ENCODE results near the gene XRCC6.
"Not testable (repeated sequence)": the region's sequence is repeated elsewhere in the genome, so short reads cannot be mapped to it uniquely, and the experiment has no call there.

XRCC6 gene

GRCh38 chr22:41579997-41580355, 41.1 kb upstream of the XRCC6 start:
- no peaks in the 10 kb centered on the region for H3K9me3 ChIP-seq (ENCODE audit: control insufficient read depth, low read length)
- no peaks in the 10 kb centered on the region for H3K4me1 ChIP-seq (ENCODE audit: control insufficient read depth, insufficient read depth, low read length, poor library complexity, severe bottlenecking)
- H3K36me3 ChIP-seq (ENCODE audit: control insufficient read depth, insufficient read depth, low read length), result peaks cover 41% of the 10 kb centered on the region
- 90 to 96% methylated on average over 4 to 5 of the region's 6 CpGs for WGBS, 2 experiments (ENCODE audit: insufficient coverage in 2 of 2)
- H3K27ac ChIP-seq (ENCODE audit: low read depth, low read length, severe bottlenecking), result no peak overlapping the region
- H3K4me3 ChIP-seq (ENCODE audit: extremely low read depth, insufficient read depth, low read length, poor library complexity, severe bottlenecking), result no peak overlapping the region

- Histone ChIP-seq H3K4me1 (ENCODE audit: control insufficient read depth, insufficient read depth, low read length, poor library complexity, severe bottlenecking) (no peaks in the 10 kb centered on the region), H3K9me3 (ENCODE audit: control insufficient read depth, low read length) (no peaks in the 10 kb centered on the region), H3K27ac (ENCODE audit: low read depth, low read length, severe bottlenecking) (no peak overlapping the region), H3K4me3 (ENCODE audit: extremely low read depth, insufficient read depth, low read length, poor library complexity, severe bottlenecking) (no peak overlapping the region), H3K36me3 (ENCODE audit: control insufficient read depth, insufficient read depth, low read length) (peaks cover 35% of the 10 kb centered on the region)
- 92 to 94% methylated on average over 8 of the region's 8 CpGs for WGBS, 2 experiments (ENCODE audit: insufficient coverage in 2 of 2)
Observed at GRCh38 chr22:41582694-41583093, 38.4 kb upstream of the XRCC6 start.

GRCh38 chr22:41584881-41585280, 36.2 kb upstream of the XRCC6 start:
- WGBS, 2 experiments (ENCODE audit: insufficient coverage in 2 of 2), result 87 to 96% methylated on average over 6 of the region's 6 CpGs
- no peak overlapping the region for H3K4me3 ChIP-seq (ENCODE audit: extremely low read depth, insufficient read depth, low read length, poor library complexity, severe bottlenecking)

GRCh38 chr22:41585898-41586297, 35.2 kb upstream of the XRCC6 start:
- Histone ChIP-seq H3K9me3 (ENCODE audit: control insufficient read depth, low read length) (no peaks in the 10 kb centered on the region), H3K4me3 (ENCODE audit: extremely low read depth, insufficient read depth, low read length, poor library complexity, severe bottlenecking) (no peak overlapping the region), H3K4me1 (ENCODE audit: control insufficient read depth, insufficient read depth, low read length, poor library complexity, severe bottlenecking) (no peaks in the 10 kb centered on the region), H3K36me3 (ENCODE audit: control insufficient read depth, insufficient read depth, low read length) (peaks cover 19% of the 10 kb centered on the region), H3K27ac (ENCODE audit: low read depth, low read length, severe bottlenecking) (no peak overlapping the region)
- 95% methylated on average over 7 of the region's 7 CpGs; no CpG with 5 or more reads in 1 of the 2 experiments for WGBS, 2 experiments (ENCODE audit: insufficient coverage in 2 of 2)

More at GRCh38 chr22:41584881-41585280, 36.2 kb upstream of the XRCC6 start:
- H3K9me3 ChIP-seq (ENCODE audit: control insufficient read depth, low read length), result no peaks in the 10 kb centered on the region
- H3K36me3 ChIP-seq (ENCODE audit: control insufficient read depth, insufficient read depth, low read length), result peaks cover 22% of the 10 kb centered on the region
- no peak overlapping the region for H3K27ac ChIP-seq (ENCODE audit: low read depth, low read length, severe bottlenecking)
- no peaks in the 10 kb centered on the region for H3K4me1 ChIP-seq (ENCODE audit: control insufficient read depth, insufficient read depth, low read length, poor library complexity, severe bottlenecking)

GRCh38 chr22:41587347-41587723, 33.8 kb upstream of the XRCC6 start:
- no peak overlapping the region for H3K27ac ChIP-seq (ENCODE audit: low read depth, low read length, severe bottlenecking)
- H3K4me1 ChIP-seq (ENCODE audit: control insufficient read depth, insufficient read depth, low read length, poor library complexity, severe bottlenecking), result no peaks in the 10 kb centered on the region
- peaks cover 19% of the 10 kb centered on the region for H3K36me3 ChIP-seq (ENCODE audit: control insufficient read depth, insufficient read depth, low read length)
- WGBS, 2 experiments (ENCODE audit: insufficient coverage in 2 of 2), result 90 to 100% methylated on average over 4 of the region's 7 CpGs
- no peak overlapping the region for H3K4me3 ChIP-seq (ENCODE audit: extremely low read depth, insufficient read depth, low read length, poor library complexity, severe bottlenecking)
- no peaks in the 10 kb centered on the region for H3K9me3 ChIP-seq (ENCODE audit: control insufficient read depth, low read length)

GRCh38 chr22:41589391-41590241, 31.5 kb upstream of the XRCC6 start, which contains the start of gene PMM1:
Gene PMM1 (minus strand): TSS chr22:41589840. CDS start chr22:41589805, 35 bp downstream.
- H3K36me3 ChIP-seq (ENCODE audit: control insufficient read depth, insufficient read depth, low read length), result peaks cover 5% of the 10 kb centered on the region
- peak within 1 kb of the TSS; percentile 72 for H3K27ac ChIP-seq (ENCODE audit: low read depth, low read length, severe bottlenecking)
- 0 to 2% methylated on average over 47 to 49 of the region's 61 CpGs for WGBS, 2 experiments (ENCODE audit: insufficient coverage in 2 of 2)
- peak within 1 kb of the TSS; percentile 80 for H3K4me3 ChIP-seq (ENCODE audit: extremely low read depth, insufficient read depth, low read length, poor library complexity, severe bottlenecking)
- no peaks in the 10 kb centered on the region for H3K9me3 ChIP-seq (ENCODE audit: control insufficient read depth, low read length)
- no peaks in the 10 kb centered on the region for H3K4me1 ChIP-seq (ENCODE audit: control insufficient read depth, insufficient read depth, low read length, poor library complexity, severe bottlenecking)

- H3K9me3 ChIP-seq (ENCODE audit: control insufficient read depth, low read length); H3K4me3 ChIP-seq (ENCODE audit: extremely low read depth, insufficient read depth, low read length, poor library complexity, severe bottlenecking); H3K27ac ChIP-seq (ENCODE audit: low read depth, low read length, severe bottlenecking); H3K36me3 ChIP-seq (ENCODE audit: control insufficient read depth, insufficient read depth, low read length): not testable (repeated sequence)
- H3K4me1 ChIP-seq (ENCODE audit: control insufficient read depth, insufficient read depth, low read length, poor library complexity, severe bottlenecking), result peaks cover 11% of the 10 kb centered on the region
- 93 to 97% methylated on average over 28 to 49 of the region's 51 CpGs for WGBS, 2 experiments (ENCODE audit: insufficient coverage in 2 of 2)
Observed at GRCh38 chr22:41593336-41593960, 27.6 kb upstream of the XRCC6 start.

- WGBS, 2 experiments (ENCODE audit: insufficient coverage in 2 of 2), result 87% methylated on average over 3 of the region's 5 CpGs; no CpG with 5 or more reads in 1 of the 2 experiments
- H3K9me3 ChIP-seq (ENCODE audit: control insufficient read depth, low read length), result no peaks in the 10 kb centered on the region
- peaks cover 16% of the 10 kb centered on the region for H3K36me3 ChIP-seq (ENCODE audit: control insufficient read depth, insufficient read depth, low read length)
- H3K4me1 ChIP-seq (ENCODE audit: control insufficient read depth, insufficient read depth, low read length, poor library complexity, severe bottlenecking), result peaks cover 18% of the 10 kb centered on the region
- H3K27ac ChIP-seq (ENCODE audit: low read depth, low read length, severe bottlenecking), result no peak overlapping the region
- no peak overlapping the region for H3K4me3 ChIP-seq (ENCODE audit: extremely low read depth, insufficient read depth, low read length, poor library complexity, severe bottlenecking)
Observed at GRCh38 chr22:41595703-41596102, 25.4 kb upstream of the XRCC6 start.

GRCh38 chr22:41596776-41597634, 24.1 kb upstream of the XRCC6 start:
- H3K9me3 ChIP-seq (ENCODE audit: control insufficient read depth, low read length), result no peaks in the 10 kb centered on the region
- H3K36me3 ChIP-seq (ENCODE audit: control insufficient read depth, insufficient read depth, low read length), result peaks cover 26% of the 10 kb centered on the region
- WGBS, 2 experiments (ENCODE audit: insufficient coverage in 2 of 2), result 61 to 66% methylated on average over 12 of the region's 13 CpGs
- peak overlapping the region; percentile 33 for H3K27ac ChIP-seq (ENCODE audit: low read depth, low read length, severe bottlenecking)
- peaks cover 18% of the 10 kb centered on the region for H3K4me1 ChIP-seq (ENCODE audit: control insufficient read depth, insufficient read depth, low read length, poor library complexity, severe bottlenecking)
- no peak overlapping the region for H3K4me3 ChIP-seq (ENCODE audit: extremely low read depth, insufficient read depth, low read length, poor library complexity, severe bottlenecking)

- WGBS, 2 experiments (ENCODE audit: insufficient coverage in 2 of 2), result 95 to 100% methylated on average over 1 to 2 of the region's 2 CpGs
- no peak overlapping the region for H3K4me3 ChIP-seq (ENCODE audit: extremely low read depth, insufficient read depth, low read length, poor library complexity, severe bottlenecking)
- peaks cover 32% of the 10 kb centered on the region for H3K36me3 ChIP-seq (ENCODE audit: control insufficient read depth, insufficient read depth, low read length)
- peak overlapping the region; percentile 33 for H3K27ac ChIP-seq (ENCODE audit: low read depth, low read length, severe bottlenecking)
- peaks cover 18% of the 10 kb centered on the region for H3K4me1 ChIP-seq (ENCODE audit: control insufficient read depth, insufficient read depth, low read length, poor library complexity, severe bottlenecking)
- no peaks in the 10 kb centered on the region for H3K9me3 ChIP-seq (ENCODE audit: control insufficient read depth, low read length)
Observed at GRCh38 chr22:41597635-41597953, 23.5 kb upstream of the XRCC6 start.

Measured in mesodermal cell (in vitro differentiated cells).